ENCODE data around the gene GXYLT2.
A peak's percentile ranks its signal among the peaks of the same experiment; 100 is the strongest.

GXYLT2 gene

GRCh38 chr3:73021301-73021835, 133.5 kb downstream of the GXYLT2 start:
- H3K4me3 ChIP-seq (ENCODE audit: low read depth, low read length): no peak overlapping the region
- H3K9me3 ChIP-seq (ENCODE audit: control insufficient read depth, insufficient read depth, low read length): no peaks in the 10 kb centered on the region
- H3K36me3 ChIP-seq (ENCODE audit: control insufficient read depth, insufficient read depth, low read length): 0 out of 2 replicates have a peak, but pooled peaks cover 7% of the 10 kb centered on the region

GRCh38 chr3:73024836-73025235, 137.0 kb downstream of the GXYLT2 start:
- Histone ChIP-seq H3K4me1 (ENCODE audit: control insufficient read depth, insufficient read depth, low read length) (peaks cover 38% of the 10 kb centered on the region), H3K9me3 (ENCODE audit: control insufficient read depth, insufficient read depth, low read length) (no peaks in the 10 kb centered on the region), H3K4me3 (ENCODE audit: low read depth, low read length) (peak overlapping the region; percentile 22; the same call in 1 of the 2 replicates), H3K36me3 (ENCODE audit: control insufficient read depth, insufficient read depth, low read length) (no peaks in the 10 kb centered on the region), H3K27ac (ENCODE audit: low read depth, low read length) (no peak overlapping the region), H3K27me3 (ENCODE audit: control insufficient read depth, insufficient read depth, low read length) (no peaks in the 10 kb centered on the region), H3K9ac (ENCODE audit: low read depth, low read length) (no peak overlapping the region)

More at GRCh38 chr3:73021301-73021835, 133.5 kb downstream of the GXYLT2 start:
- Histone ChIP-seq H3K27ac (ENCODE audit: low read depth, low read length) (no peak overlapping the region), H3K4me1 (ENCODE audit: control insufficient read depth, insufficient read depth, low read length) (peaks cover 28% of the 10 kb centered on the region), H3K27me3 (ENCODE audit: control insufficient read depth, insufficient read depth, low read length) (no peaks in the 10 kb centered on the region), H3K9ac (ENCODE audit: low read depth, low read length) (no peak overlapping the region)

- no peaks in the 10 kb centered on the region for H3K27me3 ChIP-seq (ENCODE audit: control insufficient read depth, insufficient read depth, low read length)
- H3K36me3 ChIP-seq (ENCODE audit: control insufficient read depth, insufficient read depth, low read length): no peaks in the 10 kb centered on the region
- H3K4me1 ChIP-seq (ENCODE audit: control insufficient read depth, insufficient read depth, low read length): peaks cover 38% of the 10 kb centered on the region
- H3K9me3 ChIP-seq (ENCODE audit: control insufficient read depth, insufficient read depth, low read length): no peaks in the 10 kb centered on the region
- H3K4me3 ChIP-seq (ENCODE audit: low read depth, low read length): no peak overlapping the region
- no peak overlapping the region for H3K27ac ChIP-seq (ENCODE audit: low read depth, low read length)
- H3K9ac ChIP-seq (ENCODE audit: low read depth, low read length): no peak overlapping the region
Measured at GRCh38 chr3:73026111-73026759, 138.4 kb downstream of the GXYLT2 start.

Measured in HUES48 (cell line).